ENCODE measurements around the gene ST14.

DNA sequence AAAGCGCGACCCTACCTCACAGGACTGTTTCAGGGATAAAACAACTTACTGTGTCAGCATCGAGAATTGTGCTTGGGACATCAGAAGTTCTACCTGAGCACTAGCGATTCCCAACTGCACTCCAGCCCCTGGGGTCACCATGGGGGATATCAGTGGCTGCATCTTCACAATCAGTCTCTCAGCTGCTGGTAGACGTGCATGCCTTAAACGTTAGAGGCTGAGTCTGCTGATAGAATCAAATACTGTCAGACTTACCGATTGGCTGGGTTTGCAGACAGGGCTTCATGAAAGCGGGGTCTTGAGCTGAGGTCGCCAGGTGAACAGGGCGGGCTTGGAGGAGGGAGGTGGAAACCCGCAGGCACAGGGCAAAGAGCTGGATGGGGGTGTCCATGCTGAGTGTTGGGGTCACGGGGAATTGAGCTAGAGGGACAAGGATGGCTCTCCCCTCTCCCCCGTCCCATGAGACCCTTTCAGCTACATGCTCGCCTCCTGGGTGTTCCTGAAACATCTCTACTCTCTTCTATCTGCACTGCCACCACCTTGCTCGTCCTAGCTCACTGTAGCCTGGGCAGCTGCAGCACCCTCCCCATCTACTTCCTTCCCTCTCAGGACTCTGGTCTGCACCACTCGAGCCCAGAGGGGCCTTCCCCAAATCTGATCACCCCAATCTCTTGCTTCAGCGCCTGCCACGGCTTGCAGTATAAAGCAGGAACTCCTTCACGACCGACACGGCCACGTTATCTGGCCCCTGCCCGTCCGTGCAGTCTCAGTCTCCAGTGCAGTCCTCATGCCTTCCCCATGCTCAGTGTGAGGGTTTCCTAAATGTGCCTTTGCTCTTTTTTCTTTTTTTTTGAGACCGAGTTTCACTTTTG, 43.5 kb downstream of the ST14 start:
- TF ChIP-seq RXRA (IDR thresholded peaks at IDR 0.05; ENCODE audit: borderline replicate concordance, low read depth) (no peak), RCOR1 (IDR thresholded peaks at IDR 0.05; ENCODE audit: low read length) (no peak), RAD21 (IDR thresholded peaks at IDR 0.05; ENCODE audit: low read length) (no peak), JUND (IDR thresholded peaks at IDR 0.05) (no peak), POLR2AphosphoS5 (IDR thresholded peaks at IDR 0.05; ENCODE audit: low read depth, low read length) (no peak), EP300 (IDR thresholded peaks at IDR 0.05; ENCODE audit: borderline replicate concordance in 1 of 2, low read depth in 1 of 2, low read length in 1 of 2) (no peak), SIN3A (IDR thresholded peaks at IDR 0.05; ENCODE audit: borderline replicate concordance, low read depth, low read length) (no peak), TAF1 (IDR thresholded peaks at IDR 0.05; ENCODE audit: borderline replicate concordance, low read depth, low read length) (no peak)
- TF ChIP-seq, protein P1, sequence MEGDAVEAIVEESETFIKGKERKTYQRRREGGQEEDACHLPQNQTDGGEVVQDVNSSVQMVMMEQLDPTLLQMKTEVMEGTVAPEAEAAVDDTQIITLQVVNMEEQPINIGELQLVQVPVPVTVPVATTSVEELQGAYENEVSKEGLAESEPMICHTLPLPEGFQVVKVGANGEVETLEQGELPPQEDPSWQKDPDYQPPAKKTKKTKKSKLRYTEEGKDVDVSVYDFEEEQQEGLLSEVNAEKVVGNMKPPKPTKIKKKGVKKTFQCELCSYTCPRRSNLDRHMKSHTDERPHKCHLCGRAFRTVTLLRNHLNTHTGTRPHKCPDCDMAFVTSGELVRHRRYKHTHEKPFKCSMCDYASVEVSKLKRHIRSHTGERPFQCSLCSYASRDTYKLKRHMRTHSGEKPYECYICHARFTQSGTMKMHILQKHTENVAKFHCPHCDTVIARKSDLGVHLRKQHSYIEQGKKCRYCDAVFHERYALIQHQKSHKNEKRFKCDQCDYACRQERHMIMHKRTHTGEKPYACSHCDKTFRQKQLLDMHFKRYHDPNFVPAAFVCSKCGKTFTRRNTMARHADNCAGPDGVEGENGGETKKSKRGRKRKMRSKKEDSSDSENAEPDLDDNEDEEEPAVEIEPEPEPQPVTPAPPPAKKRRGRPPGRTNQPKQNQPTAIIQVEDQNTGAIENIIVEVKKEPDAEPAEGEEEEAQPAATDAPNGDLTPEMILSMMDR (IDR thresholded peaks at IDR 0.05): no peak
- TF ChIP-seq, protein P2, sequence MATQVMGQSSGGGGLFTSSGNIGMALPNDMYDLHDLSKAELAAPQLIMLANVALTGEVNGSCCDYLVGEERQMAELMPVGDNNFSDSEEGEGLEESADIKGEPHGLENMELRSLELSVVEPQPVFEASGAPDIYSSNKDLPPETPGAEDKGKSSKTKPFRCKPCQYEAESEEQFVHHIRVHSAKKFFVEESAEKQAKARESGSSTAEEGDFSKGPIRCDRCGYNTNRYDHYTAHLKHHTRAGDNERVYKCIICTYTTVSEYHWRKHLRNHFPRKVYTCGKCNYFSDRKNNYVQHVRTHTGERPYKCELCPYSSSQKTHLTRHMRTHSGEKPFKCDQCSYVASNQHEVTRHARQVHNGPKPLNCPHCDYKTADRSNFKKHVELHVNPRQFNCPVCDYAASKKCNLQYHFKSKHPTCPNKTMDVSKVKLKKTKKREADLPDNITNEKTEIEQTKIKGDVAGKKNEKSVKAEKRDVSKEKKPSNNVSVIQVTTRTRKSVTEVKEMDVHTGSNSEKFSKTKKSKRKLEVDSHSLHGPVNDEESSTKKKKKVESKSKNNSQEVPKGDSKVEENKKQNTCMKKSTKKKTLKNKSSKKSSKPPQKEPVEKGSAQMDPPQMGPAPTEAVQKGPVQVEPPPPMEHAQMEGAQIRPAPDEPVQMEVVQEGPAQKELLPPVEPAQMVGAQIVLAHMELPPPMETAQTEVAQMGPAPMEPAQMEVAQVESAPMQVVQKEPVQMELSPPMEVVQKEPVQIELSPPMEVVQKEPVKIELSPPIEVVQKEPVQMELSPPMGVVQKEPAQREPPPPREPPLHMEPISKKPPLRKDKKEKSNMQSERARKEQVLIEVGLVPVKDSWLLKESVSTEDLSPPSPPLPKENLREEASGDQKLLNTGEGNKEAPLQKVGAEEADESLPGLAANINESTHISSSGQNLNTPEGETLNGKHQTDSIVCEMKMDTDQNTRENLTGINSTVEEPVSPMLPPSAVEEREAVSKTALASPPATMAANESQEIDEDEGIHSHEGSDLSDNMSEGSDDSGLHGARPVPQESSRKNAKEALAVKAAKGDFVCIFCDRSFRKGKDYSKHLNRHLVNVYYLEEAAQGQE (IDR thresholded peaks at IDR 0.05; ENCODE audit: low read depth, low read length): no peak

Data from SK-N-SH (cell line).